GM12878 (cell line): ENCODE measurements around the gene C1QB. TPM values are rescaled to one million over a fixed set of nuclear protein-coding genes. Genes with fewer than 3 reads are reported as not detected.

ENCODE experiments used
- ATAC-seq: fragments of 200-7000 bp; cut with Tn5 transposase; 3 replicates; pipeline ENCODE4 v1.9.1; 2020; ENCODE audit warnings: mild to moderate bottlenecking, moderate library complexity
- BruUV-seq: library from RNA; stranded (reverse); fragments of 400-500 nt; replicated peaks from 2 replicates; lab custom pipeline; 2021; lab: Mats Ljungman, UMichigan
- CTCF ChIA-PET: fragments of 300-600 bp; sonication (Branson Sonifier 250); formaldehyde crosslinking; extraction: SDS; loops from one replicate; lab custom pipeline; 2021; ENCODE audit warnings: inconsistent platforms; lab: Yijun Ruan, JAX
- POLR2A ChIA-PET: fragments of 350-600 bp; formaldehyde crosslinking; extraction: SDS; loops from one replicate; lab custom pipeline; 2021; ENCODE audit warnings: inconsistent platforms; lab: Charles Lee
- RAD21 ChIA-PET: fragments of 300-600 bp; sonication (Branson Sonifier 250); formaldehyde crosslinking; loops from one replicate; lab custom pipeline; 2023; ENCODE audit warnings: antibody characterized with exemption; ENCODE audit not compliant: unreplicated experiment; lab: Charles Lee
- SMC1A ChIA-PET: fragments of 300-600 bp; sonication (Branson Sonifier 250); formaldehyde crosslinking; loops from one replicate; lab custom pipeline; 2023; ENCODE audit not compliant: unreplicated experiment, uncharacterized antibody; lab: Charles Lee
- DNase-seq: peaks from one replicate; pipeline ENCODE4 v3.0.0-alpha.2; 2011; ENCODE audit warnings: low read depth, low spot score
- FAIRE-seq: peaks from 3 replicates; lab custom pipeline; 2011; peaks lifted over from hg19 to GRCh38; lab: Jason Lieb, UNC
- H2AFZ ChIP-seq: 2 replicates; pipeline ENCODE4 v1.6.0; 2011; ENCODE audit warnings: low read depth, low read length, control low read depth; ENCODE audit not compliant: control insufficient read depth
- H3K27ac ChIP-seq: 2 replicates; pipeline ENCODE4 v1.5.1; 2011; ENCODE audit warnings: control low read depth; ENCODE audit not compliant: control insufficient read depth, insufficient read depth
- H3K27me3 ChIP-seq, 2 experiments: replicated peaks in 1 of 2; 2 replicates each; pipeline versions ENCODE4 v1.6.0 to v1.6.1; 2011; ENCODE audit warnings: low read length in 1 of 2; ENCODE audit not compliant: control insufficient read depth in 2 of 2, insufficient read depth in 2 of 2
- H3K36me3 ChIP-seq, 2 experiments: 2 replicates each; pipeline ENCODE4 v1.5.1; 2011; ENCODE audit warnings: low read length in 1 of 2; ENCODE audit not compliant: control insufficient read depth in 2 of 2, insufficient read depth in 2 of 2
- H3K4me1 ChIP-seq: 2 replicates; pipeline ENCODE4 v1.6.1; 2011; ENCODE audit warnings: mild to moderate bottlenecking, low read length, moderate library complexity, mixed read lengths; ENCODE audit not compliant: control insufficient read depth, insufficient read depth
- H3K4me2 ChIP-seq: 2 replicates; pipeline ENCODE4 v1.6.0; 2011; ENCODE audit warnings: control low read depth; ENCODE audit not compliant: control insufficient read depth, insufficient read depth
- H3K4me3 ChIP-seq: fragments of 200-600 bp; sonication (generic); 2 replicates; pipeline ENCODE4 v1.5.1; 2016
- H3K79me2 ChIP-seq: 2 replicates; pipeline ENCODE4 v1.6.0; 2011; ENCODE audit warnings: low read length; ENCODE audit not compliant: control insufficient read depth, insufficient read depth
- H3K9ac ChIP-seq: 2 replicates; pipeline ENCODE4 v1.8.0; 2011; ENCODE audit warnings: low read length, control low read depth, mixed read lengths; ENCODE audit not compliant: control insufficient read depth, insufficient read depth
- H3K9me3 ChIP-seq: replicated peaks from 3 replicates; pipeline ENCODE4 v1.5.1; 2011; ENCODE audit warnings: mild to moderate bottlenecking, low read length; ENCODE audit not compliant: control insufficient read depth, insufficient read depth
- H4K20me1 ChIP-seq: 2 replicates; pipeline ENCODE4 v1.6.0; 2011; ENCODE audit not compliant: control insufficient read depth, insufficient read depth
- CREB1 ChIP-seq: IDR thresholded peaks from 2 replicates; pipeline ENCODE4 v1.6.1; 2012; ENCODE audit warnings: low read depth, mild to moderate bottlenecking, inconsistent platforms
- ESRRA ChIP-seq: IDR thresholded peaks from 2 replicates; pipeline ENCODE4 v1.6.1; 2012; ENCODE audit warnings: mild to moderate bottlenecking, low read length, improper control_type of control experiment
- FOXK2 ChIP-seq: fragments of 450-650 bp; IDR thresholded peaks from 2 replicates; pipeline ENCODE4 v1.6.1; 2017; ENCODE audit warnings: mild to moderate bottlenecking, moderate library complexity
- IKZF1 ChIP-seq: fragments of 450-650 bp; conservative IDR thresholded peaks from 2 replicates; pipeline ENCODE4 v1.6.1; 2017; ENCODE audit warnings: antibody characterized with exemption, mild to moderate bottlenecking
- MTA2 ChIP-seq: fragments of 450-650 bp; IDR thresholded peaks from 2 replicates; pipeline ENCODE4 v1.6.1; 2016; ENCODE audit warnings: low read depth, mild to moderate bottlenecking, moderate library complexity
- POU2F2 ChIP-seq: IDR thresholded peaks from 3 replicates; pipeline ENCODE4 v1.6.1; 2011; ENCODE audit warnings: low read depth, mild to moderate bottlenecking, low read length, borderline replicate concordance
- SP1 ChIP-seq: IDR thresholded peaks from one replicate; pipeline ENCODE4 v1.6.1; 2011; ENCODE audit warnings: low read depth, low read length
- TARDBP ChIP-seq: IDR thresholded peaks from 2 replicates; pipeline ENCODE4 v1.6.1; 2016; ENCODE audit warnings: borderline replicate concordance
- WGBS: methylation state at CpG from one replicate; pipeline ENCODE4 v1.1.6; 2016; ENCODE audit warnings: low lambda C conversion rate; ENCODE audit not compliant: insufficient replicate concordance, insufficient coverage; ENCODE audit errors: missing lambda C conversion rate; 5-methylcytosine and 5-hydroxymethylcytosine counted together
- in situ Hi-C: fragments of 300-500 bp; cut with MboI; formaldehyde crosslinking; loops from 9 replicates; pipeline ENCODE4 v1.14.3; 2018; ENCODE audit warnings: mixed read lengths
- intact Hi-C: fragments of 100-400 bp; cut with micrococcal nuclease; formaldehyde crosslinking; loops from one replicate; pipeline ENCODE4 v1.14.2; 2022; ENCODE audit not compliant: unreplicated experiment
- polyA plus RNA-seq, 11 experiments: library from polyadenylated mRNA; depleted of rRNA in 4 of 11; unstranded in 6 of 11; stranded (reverse) in 5 of 11; fragments of >200 nt; fragmentation: Nextera tagmentation in 4 of 11; fragmentation: Illumina TruSeq in 1 of 11; extraction: Ambion mirVana in 4 of 11; extraction: Trizol in 1 of 11; gene quantifications; 1 replicate in 1 of 11; 2 replicates in 10 of 11; pipeline versions ENCODE4 v1.2.1 to v1.2.3, GENCODE V29; 2011 to 2016; ENCODE audit warnings: inconsistent platforms in 2 of 11, missing spikeins in 2 of 11, low read depth in 1 of 11
- total RNA-seq, 4 experiments: library from RNA; depleted of rRNA in 3 of 4; stranded (reverse); fragments of >200 nt in 3 of 4; fragmentation: Illumina TruSeq in 1 of 4; extraction: Trizol in 1 of 4; gene quantifications; 2 replicates each; pipeline versions ENCODE4 v1.2.1 to v1.2.3, GENCODE V29; 2013 to 2021
- TF ChIP-seq, protein P1 (sequence below): fragments of 450-650 bp; IDR thresholded peaks from 2 replicates; pipeline ENCODE4 v1.6.1; 2016; ENCODE audit warnings: mild to moderate bottlenecking

C1QB gene
- total and polyA plus RNA-seq, 10 of the 15 experiments (the other 5 are each of a cell fraction or from before 2014, with no cell fraction given): 0.62 TPM; not detected in 9

- DNase-seq: no peak
- BruUV-seq: no TSS peak
- H3K27me3 ChIP-seq: peaks cover 2% of the 10 kb centered on the region in 2 experiments; a peak in 2 of 4 replicates
Measured at GRCh38 chr1:22671999-22672398, 19.0 kb downstream of the C1QB start.

More at GRCh38 chr1:22671999-22672398, 19.0 kb downstream of the C1QB start:
- Histone ChIP-seq H3K9ac (no peak overlapping the region), H3K4me2 (no peak overlapping the region), H2AFZ (no peak overlapping the region), H3K36me3 (no peaks in the 10 kb centered on the region), H3K79me2 (no peaks in the 10 kb centered on the region), H3K27ac (no peak overlapping the region), H3K4me1 (no peaks in the 10 kb centered on the region), H4K20me1 (no peaks in the 10 kb centered on the region), H3K9me3 (no peaks in the 10 kb centered on the region), H3K4me3 (no peak overlapping the region)
- ChIA-PET CTCF (interaction anchor here (1.1 kb wide), 1 partner anchor 33 kb away, joined by 3 read pairs; no protein-coding TSS in a partner anchor), POLR2A (no interaction called here), SMC1A (no interaction called here), RAD21 (no interaction called here)
- intact Hi-C loops: no loop called here
- FAIRE-seq (no peak), ATAC-seq (no peak)
- 18% methylated on average over 4 of the region's 4 CpGs for WGBS
- in situ Hi-C loops: no loop called here
- TF ChIP-seq ESRRA: no peak
- no peak for TF ChIP-seq IKZF1
- TF ChIP-seq TARDBP: no peak
- TF ChIP-seq POU2F2: no peak
- TF ChIP-seq SP1: no peak
- TF ChIP-seq FOXK2: no peak
- TF ChIP-seq, protein P1, sequence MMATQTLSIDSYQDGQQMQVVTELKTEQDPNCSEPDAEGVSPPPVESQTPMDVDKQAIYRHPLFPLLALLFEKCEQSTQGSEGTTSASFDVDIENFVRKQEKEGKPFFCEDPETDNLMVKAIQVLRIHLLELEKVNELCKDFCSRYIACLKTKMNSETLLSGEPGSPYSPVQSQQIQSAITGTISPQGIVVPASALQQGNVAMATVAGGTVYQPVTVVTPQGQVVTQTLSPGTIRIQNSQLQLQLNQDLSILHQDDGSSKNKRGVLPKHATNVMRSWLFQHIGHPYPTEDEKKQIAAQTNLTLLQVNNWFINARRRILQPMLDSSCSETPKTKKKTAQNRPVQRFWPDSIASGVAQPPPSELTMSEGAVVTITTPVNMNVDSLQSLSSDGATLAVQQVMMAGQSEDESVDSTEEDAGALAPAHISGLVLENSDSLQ: no peak
- TF ChIP-seq MTA2: no peak
- TF ChIP-seq CREB1: no peak
